ENCODE data around the gene CA10. TPM values are rescaled to one million over a fixed set of nuclear protein-coding genes. Genes with fewer than 3 reads are reported as not detected.

The CA10 gene
- polyA plus RNA-seq, 1 donor from 2014 or later, result 6.2 TPM

DNA sequence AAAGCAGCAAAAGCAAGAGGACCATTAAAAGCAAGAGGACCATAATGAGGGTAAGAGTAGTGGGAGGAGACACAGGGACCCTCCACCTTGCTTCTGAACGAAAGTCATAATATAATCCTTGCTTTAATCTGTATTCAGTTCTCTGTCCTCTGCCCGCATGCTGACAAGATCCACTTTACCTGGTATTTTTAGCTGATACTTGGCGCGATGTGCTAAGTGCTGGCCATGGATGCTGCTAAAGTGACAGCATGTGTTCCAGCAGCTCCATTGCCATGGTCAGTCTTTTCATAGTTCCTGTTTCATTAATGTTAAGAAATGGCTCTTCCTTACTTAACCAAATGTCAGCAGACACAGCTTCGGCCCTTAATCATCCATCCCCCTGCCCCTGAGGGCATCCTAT is 86.8 kb downstream of the CA10 start:
- H4K20me1 ChIP-seq (ENCODE audit: insufficient read depth), result no peaks in the 10 kb centered on the region
- no peak overlapping the region for H2AFZ ChIP-seq (ENCODE audit: low read depth, low read length)
- no peak for TF ChIP-seq RAD21 (conservative IDR thresholded peaks at IDR 0.05)
- TF ChIP-seq POLR2AphosphoS5 (IDR thresholded peaks at IDR 0.05), result peak; percentile 79
- TF ChIP-seq, protein P1, sequence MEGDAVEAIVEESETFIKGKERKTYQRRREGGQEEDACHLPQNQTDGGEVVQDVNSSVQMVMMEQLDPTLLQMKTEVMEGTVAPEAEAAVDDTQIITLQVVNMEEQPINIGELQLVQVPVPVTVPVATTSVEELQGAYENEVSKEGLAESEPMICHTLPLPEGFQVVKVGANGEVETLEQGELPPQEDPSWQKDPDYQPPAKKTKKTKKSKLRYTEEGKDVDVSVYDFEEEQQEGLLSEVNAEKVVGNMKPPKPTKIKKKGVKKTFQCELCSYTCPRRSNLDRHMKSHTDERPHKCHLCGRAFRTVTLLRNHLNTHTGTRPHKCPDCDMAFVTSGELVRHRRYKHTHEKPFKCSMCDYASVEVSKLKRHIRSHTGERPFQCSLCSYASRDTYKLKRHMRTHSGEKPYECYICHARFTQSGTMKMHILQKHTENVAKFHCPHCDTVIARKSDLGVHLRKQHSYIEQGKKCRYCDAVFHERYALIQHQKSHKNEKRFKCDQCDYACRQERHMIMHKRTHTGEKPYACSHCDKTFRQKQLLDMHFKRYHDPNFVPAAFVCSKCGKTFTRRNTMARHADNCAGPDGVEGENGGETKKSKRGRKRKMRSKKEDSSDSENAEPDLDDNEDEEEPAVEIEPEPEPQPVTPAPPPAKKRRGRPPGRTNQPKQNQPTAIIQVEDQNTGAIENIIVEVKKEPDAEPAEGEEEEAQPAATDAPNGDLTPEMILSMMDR (IDR thresholded peaks at IDR 0.05; ENCODE audit: poor library complexity, severe bottlenecking), result no peak

DNA sequence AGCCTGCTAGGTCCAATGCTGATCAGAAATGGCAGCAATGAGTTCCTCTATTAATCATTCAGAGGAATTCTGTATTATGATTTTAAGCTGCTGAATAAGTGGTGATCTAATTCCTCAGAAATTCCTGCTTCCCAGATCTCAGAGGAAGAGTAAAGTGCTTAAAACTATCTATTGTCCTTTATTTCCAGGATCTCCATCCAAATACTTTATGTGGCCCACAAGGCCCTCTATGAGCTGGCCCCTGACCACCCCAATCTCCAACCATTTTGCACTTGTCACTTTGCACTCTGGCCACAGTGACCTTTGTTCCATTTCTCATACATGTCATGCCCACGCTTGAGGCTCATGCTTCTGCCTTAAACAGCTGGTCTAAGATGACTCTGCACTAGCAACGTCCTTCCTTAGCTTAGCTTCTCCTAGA is 93.7 kb downstream of the CA10 start:
- Histone ChIP-seq H3K4me2 (ENCODE audit: low read length) (no peak overlapping the region), H3K27me3 (ENCODE audit: insufficient read depth, low read depth, low read length) (no peaks in the 10 kb centered on the region)

More for the DNA sequence above, 86.8 kb downstream of the CA10 start:
- Histone ChIP-seq H3K27ac (ENCODE audit: low read length) (no peak overlapping the region), H3K4me2 (ENCODE audit: low read length) (no peak overlapping the region), H3K9me3 (ENCODE audit: low read length) (peaks cover 4% of the 10 kb centered on the region), H3K36me3 (ENCODE audit: insufficient read depth, low read length) (no peaks in the 10 kb centered on the region), H3K9ac (ENCODE audit: low read length) (no peak overlapping the region), H3K9me2 (ENCODE audit: insufficient read depth, low read length) (no peaks in the 10 kb centered on the region), H3K4me3 (ENCODE audit: low read length) (no peak overlapping the region), H3K79me2 (replicated peaks; ENCODE audit: insufficient read depth, low read length) (no peaks in the 10 kb centered on the region), H3F3A (ENCODE audit: insufficient read depth, low read length, poor library complexity, severe bottlenecking) (no peaks in the 10 kb centered on the region), H3K27me3 (ENCODE audit: insufficient read depth, low read depth, low read length) (no peaks in the 10 kb centered on the region)

More for the DNA sequence above, 93.7 kb downstream of the CA10 start:
- Histone ChIP-seq H3K9ac (ENCODE audit: low read length) (no peak overlapping the region), H3K79me2 (replicated peaks; ENCODE audit: insufficient read depth, low read length) (no peaks in the 10 kb centered on the region), H3K27ac (ENCODE audit: low read length) (no peak overlapping the region), H3K9me2 (ENCODE audit: insufficient read depth, low read length) (no peaks in the 10 kb centered on the region), H3F3A (ENCODE audit: insufficient read depth, low read length, poor library complexity, severe bottlenecking) (no peaks in the 10 kb centered on the region), H4K20me1 (ENCODE audit: insufficient read depth) (no peaks in the 10 kb centered on the region), H3K4me3 (ENCODE audit: low read length) (no peak overlapping the region), H3K36me3 (ENCODE audit: insufficient read depth, low read length) (no peaks in the 10 kb centered on the region), H2AFZ (ENCODE audit: low read depth, low read length) (no peak overlapping the region), H3K9me3 (ENCODE audit: low read length) (peaks cover 4% of the 10 kb centered on the region)
- TF ChIP-seq TAF1 (IDR thresholded peaks at IDR 0.05; ENCODE audit: low read depth) (no peak), MXI1 (conservative IDR thresholded peaks at IDR 0.05; ENCODE audit: poor library complexity, severe bottlenecking) (no peak), SMC3 (conservative IDR thresholded peaks at IDR 0.05; ENCODE audit: poor library complexity) (no peak), EZH2 (IDR thresholded peaks at IDR 0.05; ENCODE audit: borderline replicate concordance, insufficient read depth, low read length, poor library complexity, severe bottlenecking) (no peak), POLR2AphosphoS5 (IDR thresholded peaks at IDR 0.05) (no peak)
- TF ChIP-seq, protein P1 (IDR thresholded peaks at IDR 0.05; ENCODE audit: poor library complexity, severe bottlenecking), result no peak
- TF ChIP-seq, protein P2, sequence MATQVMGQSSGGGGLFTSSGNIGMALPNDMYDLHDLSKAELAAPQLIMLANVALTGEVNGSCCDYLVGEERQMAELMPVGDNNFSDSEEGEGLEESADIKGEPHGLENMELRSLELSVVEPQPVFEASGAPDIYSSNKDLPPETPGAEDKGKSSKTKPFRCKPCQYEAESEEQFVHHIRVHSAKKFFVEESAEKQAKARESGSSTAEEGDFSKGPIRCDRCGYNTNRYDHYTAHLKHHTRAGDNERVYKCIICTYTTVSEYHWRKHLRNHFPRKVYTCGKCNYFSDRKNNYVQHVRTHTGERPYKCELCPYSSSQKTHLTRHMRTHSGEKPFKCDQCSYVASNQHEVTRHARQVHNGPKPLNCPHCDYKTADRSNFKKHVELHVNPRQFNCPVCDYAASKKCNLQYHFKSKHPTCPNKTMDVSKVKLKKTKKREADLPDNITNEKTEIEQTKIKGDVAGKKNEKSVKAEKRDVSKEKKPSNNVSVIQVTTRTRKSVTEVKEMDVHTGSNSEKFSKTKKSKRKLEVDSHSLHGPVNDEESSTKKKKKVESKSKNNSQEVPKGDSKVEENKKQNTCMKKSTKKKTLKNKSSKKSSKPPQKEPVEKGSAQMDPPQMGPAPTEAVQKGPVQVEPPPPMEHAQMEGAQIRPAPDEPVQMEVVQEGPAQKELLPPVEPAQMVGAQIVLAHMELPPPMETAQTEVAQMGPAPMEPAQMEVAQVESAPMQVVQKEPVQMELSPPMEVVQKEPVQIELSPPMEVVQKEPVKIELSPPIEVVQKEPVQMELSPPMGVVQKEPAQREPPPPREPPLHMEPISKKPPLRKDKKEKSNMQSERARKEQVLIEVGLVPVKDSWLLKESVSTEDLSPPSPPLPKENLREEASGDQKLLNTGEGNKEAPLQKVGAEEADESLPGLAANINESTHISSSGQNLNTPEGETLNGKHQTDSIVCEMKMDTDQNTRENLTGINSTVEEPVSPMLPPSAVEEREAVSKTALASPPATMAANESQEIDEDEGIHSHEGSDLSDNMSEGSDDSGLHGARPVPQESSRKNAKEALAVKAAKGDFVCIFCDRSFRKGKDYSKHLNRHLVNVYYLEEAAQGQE (IDR thresholded peaks at IDR 0.05; ENCODE audit: borderline replicate concordance), result no peak
